ENCODE measurements around the gene AFF2.

GRCh38 chrX:148580016-148580415, 79.6 kb downstream of the AFF2 start:
- TF ChIP-seq EZH2 (IDR thresholded peaks at IDR 0.05; ENCODE audit: insufficient read depth, poor library complexity, severe bottlenecking) (no peak), EZH2phosphoT487 (IDR thresholded peaks at IDR 0.05; ENCODE audit: insufficient read depth, low read depth) (no peak)
